ENCODE results near the gene CWF19L2.
A peak's percentile ranks its signal among the peaks of the same experiment; 100 is the strongest.
"Not testable (repeated sequence)": the region's sequence is repeated elsewhere in the genome, so short reads cannot be mapped to it uniquely, and the experiment has no call there.

The CWF19L2 gene

GRCh38 chr11:107413352-107413751, 44.3 kb downstream of the CWF19L2 start:
- H3K79me2 ChIP-seq (ENCODE audit: insufficient read depth, low read length) = no peaks in the 10 kb centered on the region
- no peaks in the 10 kb centered on the region for H3K9me3 ChIP-seq (ENCODE audit: insufficient read depth, low read length, severe bottlenecking)
- H3K9ac ChIP-seq (ENCODE audit: low read depth, low read length) = no peak overlapping the region
- DNase-seq (no peak), ATAC-seq (ENCODE audit: insufficient read depth, low read depth) (0 out of 3 replicates have a peak, but pooled peaks have one; percentile 17)
- no peaks in the 10 kb centered on the region for H4K20me1 ChIP-seq (ENCODE audit: insufficient read depth, low read length)
- H3K27me3 ChIP-seq (ENCODE audit: insufficient read depth, low read length, poor library complexity) = no peaks in the 10 kb centered on the region
- H3K4me1 ChIP-seq (ENCODE audit: insufficient read depth, low read length) = no peaks in the 10 kb centered on the region
- no peak overlapping the region for H2AFZ ChIP-seq (ENCODE audit: low read depth, low read length)
- TF ChIP-seq EZH2 (IDR thresholded peaks at IDR 0.05; ENCODE audit: borderline replicate concordance, low read depth, low read length, severe bottlenecking) (no peak), CTCF (IDR thresholded peaks at IDR 0.05; ENCODE audit: borderline replicate concordance, extremely low read depth, low read length, poor library complexity, severe bottlenecking) (no peak)
- no peak overlapping the region for H3K4me3 ChIP-seq (ENCODE audit: low read depth in 1 of 2, low read length in 2 of 2)
- peaks cover 43% of the 10 kb centered on the region; the same call in 1 of the 2 replicates for H3K36me3 ChIP-seq (ENCODE audit: insufficient read depth, low read length)
- no peak overlapping the region for H3K27ac ChIP-seq (ENCODE audit: low read length)
- no peak overlapping the region for H3K4me2 ChIP-seq (ENCODE audit: insufficient read depth, low read length)

GRCh38 chr11:107408762-107409211, 48.8 kb downstream of the CWF19L2 start:
- no peak overlapping the region for H2AFZ ChIP-seq (ENCODE audit: low read depth, low read length)
- no peak overlapping the region for H3K9ac ChIP-seq (ENCODE audit: low read depth, low read length)
- no peaks in the 10 kb centered on the region for H3K9me3 ChIP-seq (ENCODE audit: insufficient read depth, low read length, severe bottlenecking)
- no peaks in the 10 kb centered on the region for H3K4me1 ChIP-seq (ENCODE audit: insufficient read depth, low read length)
- DNase-seq (no peak), ATAC-seq (ENCODE audit: insufficient read depth, low read depth) (no peak)
- H3K4me3 ChIP-seq (ENCODE audit: low read depth in 1 of 2, low read length in 2 of 2) = no peak overlapping the region
- no peak overlapping the region for H3K27ac ChIP-seq (ENCODE audit: low read length)
- peaks cover 29% of the 10 kb centered on the region; the same call in 1 of the 2 replicates for H3K36me3 ChIP-seq (ENCODE audit: insufficient read depth, low read length)
- no peak overlapping the region for H3K4me2 ChIP-seq (ENCODE audit: insufficient read depth, low read length)
- no peaks in the 10 kb centered on the region for H4K20me1 ChIP-seq (ENCODE audit: insufficient read depth, low read length)
- H3K27me3 ChIP-seq (ENCODE audit: insufficient read depth, low read length, poor library complexity) = no peaks in the 10 kb centered on the region
- H3K79me2 ChIP-seq (ENCODE audit: insufficient read depth, low read length) = no peaks in the 10 kb centered on the region
- TF ChIP-seq EZH2 (IDR thresholded peaks at IDR 0.05; ENCODE audit: borderline replicate concordance, low read depth, low read length, severe bottlenecking) = no peak
- TF ChIP-seq CTCF (IDR thresholded peaks at IDR 0.05; ENCODE audit: borderline replicate concordance, extremely low read depth, low read length, poor library complexity, severe bottlenecking) = no peak

- Histone ChIP-seq H3K27ac (ENCODE audit: low read length) (no peak overlapping the region), H3K9me3 (ENCODE audit: insufficient read depth, low read length, severe bottlenecking) (no peaks in the 10 kb centered on the region)
Measured at GRCh38 chr11:107405260-107405659, 52.4 kb downstream of the CWF19L2 start.

GRCh38 chr11:107401131-107401530, 56.5 kb downstream of the CWF19L2 start:
- H2AFZ ChIP-seq (ENCODE audit: low read depth, low read length); H3K79me2 ChIP-seq (ENCODE audit: insufficient read depth, low read length); H3K27me3 ChIP-seq (ENCODE audit: insufficient read depth, low read length, poor library complexity); H4K20me1 ChIP-seq (ENCODE audit: insufficient read depth, low read length); H3K4me3 ChIP-seq (ENCODE audit: low read depth in 1 of 2, low read length in 2 of 2); DNase-seq; H3K27ac ChIP-seq (ENCODE audit: low read length); H3K9ac ChIP-seq (ENCODE audit: low read depth, low read length); H3K4me1 ChIP-seq (ENCODE audit: insufficient read depth, low read length); H3K4me2 ChIP-seq (ENCODE audit: insufficient read depth, low read length); H3K9me3 ChIP-seq (ENCODE audit: insufficient read depth, low read length, severe bottlenecking); ATAC-seq (ENCODE audit: insufficient read depth, low read depth): not testable (repeated sequence)
- H3K36me3 ChIP-seq (ENCODE audit: insufficient read depth, low read length) = peaks cover 25% of the 10 kb centered on the region

More at GRCh38 chr11:107405260-107405659, 52.4 kb downstream of the CWF19L2 start:
- Histone ChIP-seq H3K36me3 (ENCODE audit: insufficient read depth, low read length) (peaks cover 15% of the 10 kb centered on the region; the same call in 1 of the 2 replicates), H3K79me2 (ENCODE audit: insufficient read depth, low read length) (no peaks in the 10 kb centered on the region), H3K9ac (ENCODE audit: low read depth, low read length) (no peak overlapping the region), H3K4me2 (ENCODE audit: insufficient read depth, low read length) (no peak overlapping the region), H3K4me3 (ENCODE audit: low read depth in 1 of 2, low read length in 2 of 2) (no peak overlapping the region), H3K4me1 (ENCODE audit: insufficient read depth, low read length) (no peaks in the 10 kb centered on the region), H2AFZ (ENCODE audit: low read depth, low read length) (no peak overlapping the region), H4K20me1 (ENCODE audit: insufficient read depth, low read length) (no peaks in the 10 kb centered on the region), H3K27me3 (ENCODE audit: insufficient read depth, low read length, poor library complexity) (no peaks in the 10 kb centered on the region)
- DNase-seq = no peak
- no peak for ATAC-seq (ENCODE audit: insufficient read depth, low read depth)
- TF ChIP-seq EZH2 (IDR thresholded peaks at IDR 0.05; ENCODE audit: borderline replicate concordance, low read depth, low read length, severe bottlenecking) = no peak
- TF ChIP-seq CTCF (IDR thresholded peaks at IDR 0.05; ENCODE audit: borderline replicate concordance, extremely low read depth, low read length, poor library complexity, severe bottlenecking) = no peak

Measured in DND-41 (cell line).